ENCODE data around the gene SLIT1. TPM values are rescaled to one million over a fixed set of nuclear protein-coding genes. Genes with fewer than 3 reads are reported as not detected.

The SLIT1 gene
- total and polyA plus RNA-seq, 8 donors = 0.20 to 7.0 (median 3.7) TPM

- no peaks in the 10 kb centered on the region for H3K9me3 ChIP-seq
- DNase-seq = peak in 2 of 4 donors; percentile 74 to 76
- no peak overlapping the region for H3K27ac ChIP-seq
- peaks cover 0 to 15% of the 10 kb centered on the region in 2 donors for H3K27me3 ChIP-seq
- H3K4me1 ChIP-seq = peaks cover 0 to 5% of the 10 kb centered on the region in 2 donors
- intact Hi-C loops (cut with DNase I) = no loop called here
- no peak for ATAC-seq
- no peak overlapping the region for H3K4me3 ChIP-seq
- no peaks in the 10 kb centered on the region for H3K36me3 ChIP-seq
- no peak for TF ChIP-seq CTCF (IDR thresholded peaks at IDR 0.05)
These were observed 44.6 kb downstream of the SLIT1 start for GRCh38 chr10:97140902-97141745.

DNA sequence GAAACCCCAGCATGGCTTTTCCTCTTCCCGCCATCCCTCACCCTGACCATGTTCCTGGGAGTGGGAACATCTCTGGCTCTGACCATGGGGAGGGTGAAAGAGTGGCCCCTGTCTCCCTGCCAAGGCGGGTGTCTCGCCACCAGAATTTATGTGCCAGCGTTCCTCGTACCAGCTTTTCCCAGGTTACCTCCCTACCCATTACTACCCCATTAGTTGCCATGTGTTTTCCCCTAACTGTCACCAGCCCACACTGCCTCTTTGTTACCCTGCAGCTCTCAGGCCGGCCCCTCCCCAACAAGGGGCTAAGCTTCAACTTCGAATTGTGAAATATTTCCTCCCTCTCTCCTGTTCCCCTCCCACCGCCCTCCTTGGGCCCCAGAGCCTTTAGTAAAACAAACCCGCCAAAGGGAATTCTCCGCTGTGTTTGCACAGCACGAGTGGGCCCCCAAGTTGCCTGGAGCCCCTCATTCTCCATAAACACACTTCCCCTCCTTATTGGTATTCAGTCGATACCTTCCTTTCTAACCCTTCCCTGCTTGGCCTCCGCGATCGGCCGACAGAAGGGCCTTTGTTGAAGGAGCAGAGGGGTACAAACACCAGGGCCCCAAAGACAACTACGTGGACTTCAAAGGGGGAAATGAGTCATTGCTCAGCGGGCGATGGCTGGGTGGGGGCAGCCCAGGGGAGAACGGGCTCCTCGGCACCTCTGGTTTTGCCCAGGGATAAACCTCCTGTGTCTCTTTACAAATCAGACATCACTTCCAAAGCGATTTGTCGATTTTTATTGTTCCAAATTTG is 45.5 kb downstream of the SLIT1 start:
- TF ChIP-seq CTCF (IDR thresholded peaks at IDR 0.05) = no peak
- peaks cover 0 to 5% of the 10 kb centered on the region in 2 donors for H3K4me1 ChIP-seq
- ATAC-seq (no peak), DNase-seq (peak in 2 of 4 donors; percentile 53 to 80)
- no peaks in the 10 kb centered on the region for H3K36me3 ChIP-seq
- no peak overlapping the region for H3K27ac ChIP-seq
- no peaks in the 10 kb centered on the region for H3K9me3 ChIP-seq
- no peak overlapping the region for H3K4me3 ChIP-seq
- intact Hi-C loops (cut with DNase I) = no loop called here
- peaks cover 0 to 15% of the 10 kb centered on the region in 2 donors for H3K27me3 ChIP-seq

GRCh38 chr10:97139651-97140048 is 46.1 kb downstream of the SLIT1 start:
- H3K27me3 ChIP-seq = peaks cover 0 to 15% of the 10 kb centered on the region in 2 donors

DNA sequence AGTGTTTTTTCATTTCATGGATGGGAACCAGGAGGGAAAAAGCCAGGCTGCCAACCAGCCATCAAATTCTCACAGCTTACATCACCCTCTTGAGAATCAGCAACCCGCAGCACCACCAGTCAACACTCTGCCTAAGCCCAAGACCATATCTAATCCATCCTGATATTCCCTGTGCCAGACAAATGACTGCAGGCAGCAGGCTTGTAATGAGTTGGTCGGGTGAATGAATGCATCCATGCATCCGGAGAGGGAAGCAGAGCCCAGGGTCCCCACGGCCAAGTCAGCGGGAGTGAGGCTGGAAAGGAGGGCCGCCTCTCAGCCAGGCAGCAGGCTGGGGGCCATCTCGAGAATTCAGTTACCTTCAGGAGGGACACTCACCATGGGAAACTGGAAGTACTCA is 46.9 kb downstream of the SLIT1 start:
- Histone ChIP-seq H3K9me3 (no peaks in the 10 kb centered on the region), H3K27ac (no peak overlapping the region), H3K27me3 (peaks cover 0 to 15% of the 10 kb centered on the region in 2 donors), H3K4me3 (no peak overlapping the region), H3K36me3 (no peaks in the 10 kb centered on the region), H3K4me1 (peaks cover 0 to 5% of the 10 kb centered on the region in 2 donors)
- intact Hi-C loops (cut with DNase I) = no loop called here
- no peak for TF ChIP-seq CTCF (IDR thresholded peaks at IDR 0.05)
- ATAC-seq (no peak), DNase-seq (no peak)

More at GRCh38 chr10:97139651-97140048, 46.1 kb downstream of the SLIT1 start:
- intact Hi-C loops (cut with DNase I) = no loop called here
- ATAC-seq (no peak), DNase-seq (no peak)
- TF ChIP-seq CTCF (IDR thresholded peaks at IDR 0.05) = no peak
- Histone ChIP-seq H3K9me3 (no peaks in the 10 kb centered on the region), H3K36me3 (no peaks in the 10 kb centered on the region), H3K4me3 (no peak overlapping the region), H3K4me1 (peaks cover 0 to 5% of the 10 kb centered on the region in 2 donors), H3K27ac (no peak overlapping the region)

DNA sequence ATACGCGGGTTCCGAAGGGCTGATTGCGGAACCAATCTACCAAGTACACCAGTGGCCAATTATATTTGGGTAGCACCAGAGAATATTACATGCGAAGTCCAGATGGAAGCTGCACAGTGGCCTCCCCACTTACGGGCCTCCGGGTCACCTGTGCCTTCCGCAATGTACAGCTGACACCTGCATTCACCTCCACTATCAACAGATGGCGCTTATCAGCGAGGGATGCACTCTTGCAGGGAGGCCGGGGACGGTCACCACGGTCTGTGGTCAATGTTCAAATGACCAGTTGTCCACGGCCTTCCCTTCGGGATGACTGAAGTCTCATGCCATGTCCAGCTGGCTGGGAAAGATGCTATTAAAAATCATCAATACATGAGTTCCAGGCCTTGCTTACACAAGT is 47.6 kb downstream of the SLIT1 start:
- Histone ChIP-seq H3K27me3 (peaks cover 0 to 15% of the 10 kb centered on the region in 2 donors), H3K27ac (no peak overlapping the region), H3K4me3 (no peak overlapping the region), H3K4me1 (peaks cover 0 to 5% of the 10 kb centered on the region in 2 donors), H3K36me3 (no peaks in the 10 kb centered on the region), H3K9me3 (no peaks in the 10 kb centered on the region)
- no peak for ATAC-seq
- intact Hi-C loops (cut with DNase I) = no loop called here
- no peak for TF ChIP-seq CTCF (IDR thresholded peaks at IDR 0.05)
- no peak for DNase-seq
